ENCODE measurements around the gene ANKRD10.
"Not testable (repeated sequence)": the region's sequence is repeated elsewhere in the genome, so short reads cannot be mapped to it uniquely, and the experiment has no call there.

DNA sequence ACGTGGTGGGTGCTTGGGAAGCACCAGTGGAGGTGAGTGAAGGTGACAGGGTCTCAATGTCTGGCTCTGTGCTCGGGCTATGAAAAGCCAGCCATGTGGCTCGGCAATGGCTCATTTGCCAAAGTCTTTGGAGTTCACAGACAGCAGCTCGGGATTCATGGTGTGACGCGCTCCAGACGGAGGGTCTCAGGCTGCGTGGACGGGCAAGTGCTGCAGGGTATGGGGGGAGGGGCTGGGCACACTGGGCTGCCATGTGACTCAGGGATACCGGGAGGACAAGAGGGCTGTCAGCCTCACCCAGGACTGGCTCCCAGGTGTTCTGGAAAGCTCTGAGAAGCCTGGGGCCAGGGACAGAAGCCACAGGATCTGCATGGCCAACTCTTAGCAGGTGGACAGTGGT lies 32.5 kb upstream of the ANKRD10 start:
- TF ChIP-seq, protein P1, sequence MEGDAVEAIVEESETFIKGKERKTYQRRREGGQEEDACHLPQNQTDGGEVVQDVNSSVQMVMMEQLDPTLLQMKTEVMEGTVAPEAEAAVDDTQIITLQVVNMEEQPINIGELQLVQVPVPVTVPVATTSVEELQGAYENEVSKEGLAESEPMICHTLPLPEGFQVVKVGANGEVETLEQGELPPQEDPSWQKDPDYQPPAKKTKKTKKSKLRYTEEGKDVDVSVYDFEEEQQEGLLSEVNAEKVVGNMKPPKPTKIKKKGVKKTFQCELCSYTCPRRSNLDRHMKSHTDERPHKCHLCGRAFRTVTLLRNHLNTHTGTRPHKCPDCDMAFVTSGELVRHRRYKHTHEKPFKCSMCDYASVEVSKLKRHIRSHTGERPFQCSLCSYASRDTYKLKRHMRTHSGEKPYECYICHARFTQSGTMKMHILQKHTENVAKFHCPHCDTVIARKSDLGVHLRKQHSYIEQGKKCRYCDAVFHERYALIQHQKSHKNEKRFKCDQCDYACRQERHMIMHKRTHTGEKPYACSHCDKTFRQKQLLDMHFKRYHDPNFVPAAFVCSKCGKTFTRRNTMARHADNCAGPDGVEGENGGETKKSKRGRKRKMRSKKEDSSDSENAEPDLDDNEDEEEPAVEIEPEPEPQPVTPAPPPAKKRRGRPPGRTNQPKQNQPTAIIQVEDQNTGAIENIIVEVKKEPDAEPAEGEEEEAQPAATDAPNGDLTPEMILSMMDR (IDR thresholded peaks at IDR 0.05) = not testable (repeated sequence)
- TF ChIP-seq POLR2A (IDR thresholded peaks at IDR 0.05) = not testable (repeated sequence)
